ENCODE measurements around the gene KRT2.

Gene KRT2

DNA sequence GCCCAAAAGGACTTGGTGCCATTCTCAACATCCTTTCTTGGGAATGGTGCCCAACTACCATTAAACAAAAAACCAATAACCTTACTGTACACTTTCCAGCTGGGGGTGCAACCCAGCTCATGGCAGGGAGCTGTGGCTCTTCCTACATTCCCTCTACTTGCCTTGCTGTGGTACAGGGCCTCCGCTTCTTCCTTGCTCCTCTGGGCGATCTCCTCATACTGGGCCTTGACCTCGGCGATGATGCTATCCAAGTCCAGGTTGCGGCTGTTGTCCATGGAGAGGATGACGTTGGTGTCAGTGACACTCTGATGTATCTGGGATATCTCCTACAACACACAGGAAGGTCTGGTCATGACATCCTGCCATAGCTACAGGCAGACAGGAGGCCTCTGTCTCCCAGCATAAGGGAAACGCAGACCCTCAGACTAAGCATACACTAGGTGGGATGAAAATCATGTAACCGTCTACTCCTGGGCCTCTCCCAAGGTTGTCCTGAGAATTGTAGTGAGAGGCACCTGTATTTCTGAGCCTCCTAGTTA, 3.9 kb downstream of the KRT2 start:
- H3K4me1 ChIP-seq (ENCODE audit: insufficient read depth, low read length) = no peaks in the 10 kb centered on the region
- no peaks in the 10 kb centered on the region for H3K36me3 ChIP-seq (ENCODE audit: insufficient read depth, low read length)
- H3K9ac ChIP-seq (ENCODE audit: low read depth, low read length) = no peak overlapping the region
- no peaks in the 10 kb centered on the region for H3K9me3 ChIP-seq (ENCODE audit: control insufficient read depth, insufficient read depth, low read length)

GRCh38 chr12:52647601-52648000, 4.4 kb downstream of the KRT2 start:
- H3K9me3 ChIP-seq (ENCODE audit: control insufficient read depth, insufficient read depth, low read length) = no peaks in the 10 kb centered on the region
- H3K4me1 ChIP-seq (ENCODE audit: insufficient read depth, low read length) = no peaks in the 10 kb centered on the region
- no peaks in the 10 kb centered on the region for H3K36me3 ChIP-seq (ENCODE audit: insufficient read depth, low read length)
- no peak overlapping the region for H3K9ac ChIP-seq (ENCODE audit: low read depth, low read length)

DNA sequence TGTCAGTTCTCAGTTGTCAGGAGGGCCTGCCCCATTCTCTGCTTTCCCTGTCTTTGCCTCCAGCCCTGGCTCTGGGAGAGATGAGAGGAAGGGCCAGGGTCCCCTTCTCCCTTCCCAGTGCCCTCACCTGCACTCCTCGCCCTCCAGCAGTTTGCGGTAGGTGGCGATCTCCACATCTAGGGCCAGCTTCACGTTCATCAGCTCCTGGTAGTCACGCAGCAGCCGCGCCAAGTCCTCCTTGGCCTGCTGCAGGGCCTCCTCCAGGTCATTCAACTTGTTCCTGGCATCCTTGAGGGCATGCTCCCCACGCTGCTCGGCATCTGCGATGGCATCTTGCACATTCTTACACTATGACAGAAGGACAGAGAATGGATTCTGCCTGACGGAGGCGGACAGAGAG, 5.4 kb downstream of the KRT2 start:
- Histone ChIP-seq H3K4me1 (ENCODE audit: insufficient read depth, low read length) (no peaks in the 10 kb centered on the region), H3K9ac (ENCODE audit: low read depth, low read length) (no peak overlapping the region), H3K9me3 (ENCODE audit: control insufficient read depth, insufficient read depth, low read length) (no peaks in the 10 kb centered on the region), H3K36me3 (ENCODE audit: insufficient read depth, low read length) (no peaks in the 10 kb centered on the region)

DNA sequence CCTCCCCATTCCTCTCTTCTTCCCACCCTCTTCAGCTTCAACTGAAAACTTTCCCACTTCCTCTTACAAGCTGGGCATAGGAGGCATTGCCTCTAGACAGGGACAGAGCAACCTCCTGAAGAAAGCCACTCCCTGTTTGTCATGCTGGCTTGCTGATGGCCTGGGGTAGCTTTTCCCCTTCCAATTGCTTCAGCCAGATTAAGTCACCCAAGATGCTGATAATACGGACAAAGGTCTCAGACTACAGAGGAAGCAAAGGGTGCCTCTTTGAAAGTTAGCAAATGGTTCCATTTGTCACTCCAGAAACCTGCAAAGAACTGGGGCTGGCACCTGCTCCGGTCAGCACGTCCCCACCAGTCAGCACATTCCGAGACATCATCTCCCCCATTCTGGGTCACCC, 6.0 kb downstream of the KRT2 start:
- H3K4me1 ChIP-seq (ENCODE audit: insufficient read depth, low read length) = no peaks in the 10 kb centered on the region
- H3K9me3 ChIP-seq (ENCODE audit: control insufficient read depth, insufficient read depth, low read length) = no peaks in the 10 kb centered on the region
- no peaks in the 10 kb centered on the region for H3K36me3 ChIP-seq (ENCODE audit: insufficient read depth, low read length)
- no peak overlapping the region for H3K9ac ChIP-seq (ENCODE audit: low read depth, low read length)

GRCh38 chr12:52645120-52645761, 6.8 kb downstream of the KRT2 start:
- H3K9ac ChIP-seq (ENCODE audit: low read depth, low read length) = no peak overlapping the region
- no peaks in the 10 kb centered on the region for H3K9me3 ChIP-seq (ENCODE audit: control insufficient read depth, insufficient read depth, low read length)
- no peaks in the 10 kb centered on the region for H3K36me3 ChIP-seq (ENCODE audit: insufficient read depth, low read length)
- H3K4me1 ChIP-seq (ENCODE audit: insufficient read depth, low read length) = no peaks in the 10 kb centered on the region

DNA sequence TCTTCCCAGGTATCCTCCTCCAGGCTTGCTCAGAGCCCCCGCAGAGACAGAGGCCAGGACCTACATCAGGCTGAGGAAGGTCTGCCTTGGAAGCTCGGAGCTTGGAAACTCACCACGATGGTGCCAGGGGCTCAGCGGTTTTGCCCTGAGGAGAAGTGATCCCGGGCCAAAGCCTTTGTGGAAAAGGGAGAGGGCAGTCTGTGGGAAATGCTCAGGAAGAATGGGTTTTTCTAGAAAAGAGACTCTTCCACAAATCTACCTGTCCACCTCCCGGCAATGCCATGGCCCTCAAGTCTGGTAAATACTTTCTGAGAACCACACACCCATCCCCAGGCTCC, 8.0 kb downstream of the KRT2 start:
- Histone ChIP-seq H3K9ac (ENCODE audit: low read depth, low read length) (no peak overlapping the region), H3K9me3 (ENCODE audit: control insufficient read depth, insufficient read depth, low read length) (no peaks in the 10 kb centered on the region), H3K36me3 (ENCODE audit: insufficient read depth, low read length) (no peaks in the 10 kb centered on the region), H3K4me1 (ENCODE audit: insufficient read depth, low read length) (no peaks in the 10 kb centered on the region)

DNA sequence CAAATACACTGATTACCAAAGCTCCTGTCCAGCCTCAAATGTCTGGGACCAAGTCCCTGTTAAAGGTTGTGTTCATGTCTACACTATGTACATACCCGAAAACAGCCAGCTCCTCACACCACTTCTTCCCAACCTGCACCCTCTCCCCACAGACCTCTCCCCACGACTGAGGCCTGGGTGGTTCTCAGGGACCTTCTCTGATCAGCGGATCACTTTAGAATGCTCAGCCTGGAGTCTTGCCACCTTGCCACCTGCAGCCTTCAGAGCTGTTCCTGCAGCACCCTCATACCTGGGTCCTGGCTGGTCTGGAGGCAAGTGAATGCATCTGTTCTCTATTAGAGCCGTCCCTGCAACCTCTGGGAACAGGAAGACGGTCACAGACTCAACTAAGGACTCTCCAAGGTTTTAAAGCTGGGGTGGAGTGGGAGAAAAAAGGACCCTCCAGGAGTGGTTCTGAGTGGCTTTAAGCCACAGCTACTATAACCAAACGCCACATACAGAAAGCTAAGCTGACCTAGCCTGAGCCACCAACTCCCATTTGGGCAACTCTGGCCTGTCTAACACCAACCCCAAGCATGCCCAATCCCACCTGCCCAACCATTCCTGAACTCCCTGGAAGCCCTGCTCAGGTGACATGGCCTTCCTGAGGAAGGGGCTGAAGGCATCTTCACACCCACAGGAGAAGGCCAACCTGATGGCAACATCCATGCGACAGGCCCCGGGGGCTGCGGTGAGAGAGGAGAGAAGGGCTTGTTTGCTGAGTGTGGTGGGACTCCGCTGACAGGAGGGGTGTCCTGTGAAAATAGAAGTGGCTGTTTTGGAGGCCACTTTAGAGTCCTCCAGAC, 8.6 kb downstream of the KRT2 start:
- Histone ChIP-seq H3K9me3 (ENCODE audit: control insufficient read depth, insufficient read depth, low read length) (no peaks in the 10 kb centered on the region), H3K9ac (ENCODE audit: low read depth, low read length) (no peak overlapping the region), H3K36me3 (ENCODE audit: insufficient read depth, low read length) (no peaks in the 10 kb centered on the region), H3K4me1 (ENCODE audit: insufficient read depth, low read length) (no peaks in the 10 kb centered on the region)

DNA sequence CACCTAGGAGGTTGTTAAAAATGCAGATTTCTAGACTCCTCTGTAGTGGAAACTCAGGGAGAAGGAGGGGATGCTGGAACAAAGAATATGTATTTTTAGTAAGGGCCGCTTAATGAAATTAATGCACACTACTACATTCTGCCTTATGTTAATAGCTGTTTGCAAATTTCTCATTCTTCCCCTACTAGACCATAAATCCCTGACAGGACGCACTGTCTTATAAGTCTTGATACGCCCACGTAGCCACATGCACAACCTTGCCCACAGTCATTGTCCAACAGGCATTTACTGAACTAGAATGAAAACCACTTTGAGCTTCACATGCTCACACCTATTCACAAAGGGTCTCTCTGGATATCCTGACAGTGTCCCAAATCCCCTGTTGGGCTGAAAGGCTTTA, 10.5 kb downstream of the KRT2 start:
- no peak overlapping the region for H3K9ac ChIP-seq (ENCODE audit: low read depth, low read length)
- no peaks in the 10 kb centered on the region for H3K36me3 ChIP-seq (ENCODE audit: insufficient read depth, low read length)
- H3K4me1 ChIP-seq (ENCODE audit: insufficient read depth, low read length) = no peaks in the 10 kb centered on the region
- H3K9me3 ChIP-seq (ENCODE audit: control insufficient read depth, insufficient read depth, low read length) = no peaks in the 10 kb centered on the region

DNA sequence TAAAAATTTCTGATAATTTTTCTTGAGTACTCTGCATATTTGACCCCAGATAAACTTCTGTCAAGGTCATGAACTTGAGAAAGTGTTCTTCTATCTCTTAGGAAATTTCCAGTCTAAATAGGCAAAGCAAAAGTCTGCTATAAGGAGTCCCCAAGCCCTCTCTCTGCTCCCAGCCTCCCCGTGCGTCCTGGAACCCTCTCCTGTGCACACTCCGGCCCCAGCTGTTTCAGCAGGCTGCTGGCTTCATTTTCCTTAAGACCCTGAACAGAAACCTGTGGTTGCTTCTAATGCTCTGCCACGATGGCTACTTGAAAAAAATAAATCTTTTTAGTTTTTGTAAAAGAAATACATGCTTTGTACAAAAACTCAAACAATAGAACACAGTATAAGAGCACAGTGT, 14.7 kb downstream of the KRT2 start:
- no peaks in the 10 kb centered on the region for H3K36me3 ChIP-seq (ENCODE audit: insufficient read depth, low read length)
- H3K4me1 ChIP-seq (ENCODE audit: insufficient read depth, low read length) = no peaks in the 10 kb centered on the region
- no peak overlapping the region for H3K9ac ChIP-seq (ENCODE audit: low read depth, low read length)

GRCh38 chr12:52636592-52637258, 15.3 kb downstream of the KRT2 start:
- Histone ChIP-seq H3K4me1 (ENCODE audit: insufficient read depth, low read length) (no peaks in the 10 kb centered on the region), H3K9me3 (ENCODE audit: control insufficient read depth, insufficient read depth, low read length) (no peaks in the 10 kb centered on the region), H3K9ac (ENCODE audit: low read depth, low read length) (no peak overlapping the region), H3K36me3 (ENCODE audit: insufficient read depth, low read length) (no peaks in the 10 kb centered on the region)

More for the DNA sequence above, 14.7 kb downstream of the KRT2 start:
- H3K9me3 ChIP-seq (ENCODE audit: control insufficient read depth, insufficient read depth, low read length) = no peaks in the 10 kb centered on the region

DNA sequence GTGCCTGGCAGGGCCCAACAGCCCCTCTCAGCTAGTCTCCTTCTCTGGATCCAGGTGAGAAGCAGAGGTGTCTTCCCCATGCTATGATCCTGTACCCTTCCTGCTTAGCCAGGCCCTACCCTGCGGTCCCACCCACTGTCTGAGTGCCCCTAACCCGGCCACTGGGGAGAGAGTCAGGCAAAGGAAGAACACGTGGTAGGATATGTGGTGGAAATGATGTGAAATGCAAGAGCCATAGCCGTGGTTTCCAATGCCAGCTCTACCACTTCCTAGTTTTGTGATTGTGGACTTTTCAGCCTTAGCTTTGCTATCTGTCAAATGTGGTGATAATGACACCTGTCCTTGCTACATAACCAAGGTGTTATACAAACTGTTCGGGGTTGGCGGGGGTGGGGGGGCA, 15.8 kb downstream of the KRT2 start:
- Histone ChIP-seq H3K4me1 (ENCODE audit: insufficient read depth, low read length) (no peaks in the 10 kb centered on the region), H3K9me3 (ENCODE audit: control insufficient read depth, insufficient read depth, low read length) (no peaks in the 10 kb centered on the region), H3K36me3 (ENCODE audit: insufficient read depth, low read length) (no peaks in the 10 kb centered on the region), H3K9ac (ENCODE audit: low read depth, low read length) (no peak overlapping the region)

GRCh38 chr12:52634266-52635056, 17.6 kb downstream of the KRT2 start:
- no peak overlapping the region for H3K9ac ChIP-seq (ENCODE audit: low read depth, low read length)

GRCh38 chr12:52633383-52633782, 18.6 kb downstream of the KRT2 start:
- Histone ChIP-seq H3K9me3 (ENCODE audit: control insufficient read depth, insufficient read depth, low read length) (no peaks in the 10 kb centered on the region), H3K36me3 (ENCODE audit: insufficient read depth, low read length) (no peaks in the 10 kb centered on the region), H3K4me1 (ENCODE audit: insufficient read depth, low read length) (no peaks in the 10 kb centered on the region), H3K9ac (ENCODE audit: low read depth, low read length) (no peak overlapping the region)

More at GRCh38 chr12:52634266-52635056, 17.6 kb downstream of the KRT2 start:
- no peaks in the 10 kb centered on the region for H3K36me3 ChIP-seq (ENCODE audit: insufficient read depth, low read length)
- H3K4me1 ChIP-seq (ENCODE audit: insufficient read depth, low read length) = no peaks in the 10 kb centered on the region
- H3K9me3 ChIP-seq (ENCODE audit: control insufficient read depth, insufficient read depth, low read length) = no peaks in the 10 kb centered on the region

GRCh38 chr12:52632656-52633055, 19.4 kb downstream of the KRT2 start:
- Histone ChIP-seq H3K4me1 (ENCODE audit: insufficient read depth, low read length) (no peaks in the 10 kb centered on the region), H3K36me3 (ENCODE audit: insufficient read depth, low read length) (no peaks in the 10 kb centered on the region), H3K9ac (ENCODE audit: low read depth, low read length) (no peak overlapping the region)

More at GRCh38 chr12:52632656-52633055, 19.4 kb downstream of the KRT2 start:
- H3K9me3 ChIP-seq (ENCODE audit: control insufficient read depth, insufficient read depth, low read length) = no peaks in the 10 kb centered on the region
